Hepatocyte (in vitro differentiated cells): ENCODE results near the gene MMRN2.

ENCODE experiments used
- CTCF ChIP-seq: fragments of 200-600 bp; sonication (generic); IDR thresholded peaks from 2 replicates; pipeline ENCODE4 v1.5.1; 2016; ENCODE audit warnings: antibody characterized with exemption, mild to moderate bottlenecking; ENCODE audit not compliant: poor library complexity
- EZH2 ChIP-seq: fragments of 200-600 bp; sonication (generic); IDR thresholded peaks from 2 replicates; pipeline ENCODE4 v1.6.1; 2016; ENCODE audit warnings: antibody characterized with exemption, mild to moderate bottlenecking, borderline replicate concordance

GRCh38 chr10:86971232-86971991 is 14.0 kb upstream of the MMRN2 start:
- peak; percentile 3 for TF ChIP-seq CTCF
- no peak for TF ChIP-seq EZH2
